Astrocyte of the cerebellum (primary cell): Measurements from ENCODE around the gene CERS3.

ENCODE experiments used
- DNase-seq: peaks from one replicate; pipeline ENCODE4 v3.0.0-alpha.2; 2011; ENCODE audit warnings: low read depth
- H3K4me3 ChIP-seq: 2 replicates; pipeline ENCODE4 v1.5.1; 2011; ENCODE audit warnings: mild to moderate bottlenecking, low read depth, low read length, moderate library complexity
- in situ Hi-C: cut with HindIII; loops from 2 replicates; pipeline ENCODE4 v1.10.0; 2017; ENCODE audit warnings: low sequenced_read_pairs
- TF ChIP-seq, protein P1 (sequence below): IDR thresholded peaks from 2 replicates; pipeline ENCODE4 v1.5.1; 2012; ENCODE audit warnings: low read length, low read depth, moderate library complexity, mild to moderate bottlenecking; ENCODE audit errors: missing control alignments

The CERS3 gene

DNA sequence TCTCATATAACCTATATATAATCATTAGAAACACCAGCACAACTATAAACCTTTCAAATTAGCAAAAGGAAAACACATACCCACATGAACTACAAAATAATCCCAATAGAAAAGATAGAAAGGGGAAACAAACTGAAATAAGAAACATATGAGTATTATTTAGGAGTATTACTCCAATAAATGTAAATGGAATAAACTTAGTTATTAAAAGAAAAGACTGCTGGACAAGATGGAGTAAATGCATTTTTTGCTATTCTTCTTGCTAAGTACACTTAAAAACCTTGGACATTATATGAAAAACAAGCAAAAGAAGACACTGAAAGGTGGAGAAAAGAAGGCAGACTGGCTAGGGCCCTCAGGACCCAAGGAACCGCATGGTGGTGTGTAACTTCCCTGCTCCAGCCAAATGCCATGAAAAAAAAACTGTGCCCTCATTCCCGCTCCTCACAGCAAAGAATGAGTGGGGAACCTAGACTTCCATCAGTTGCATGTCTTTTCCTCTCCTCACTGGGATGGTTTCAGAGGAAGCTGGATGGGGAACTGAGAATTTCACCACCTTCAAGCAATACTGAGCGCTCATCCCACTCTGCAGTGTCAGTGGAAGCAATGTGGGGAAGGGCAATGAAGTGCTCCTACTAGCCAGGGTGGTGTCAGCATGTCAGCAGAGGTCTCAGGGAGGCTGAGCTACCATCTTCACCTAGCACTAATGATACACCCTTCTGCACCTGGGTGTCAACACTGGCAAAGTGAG lies 143.3 kb downstream of the CERS3 start:
- TF ChIP-seq, protein P1, sequence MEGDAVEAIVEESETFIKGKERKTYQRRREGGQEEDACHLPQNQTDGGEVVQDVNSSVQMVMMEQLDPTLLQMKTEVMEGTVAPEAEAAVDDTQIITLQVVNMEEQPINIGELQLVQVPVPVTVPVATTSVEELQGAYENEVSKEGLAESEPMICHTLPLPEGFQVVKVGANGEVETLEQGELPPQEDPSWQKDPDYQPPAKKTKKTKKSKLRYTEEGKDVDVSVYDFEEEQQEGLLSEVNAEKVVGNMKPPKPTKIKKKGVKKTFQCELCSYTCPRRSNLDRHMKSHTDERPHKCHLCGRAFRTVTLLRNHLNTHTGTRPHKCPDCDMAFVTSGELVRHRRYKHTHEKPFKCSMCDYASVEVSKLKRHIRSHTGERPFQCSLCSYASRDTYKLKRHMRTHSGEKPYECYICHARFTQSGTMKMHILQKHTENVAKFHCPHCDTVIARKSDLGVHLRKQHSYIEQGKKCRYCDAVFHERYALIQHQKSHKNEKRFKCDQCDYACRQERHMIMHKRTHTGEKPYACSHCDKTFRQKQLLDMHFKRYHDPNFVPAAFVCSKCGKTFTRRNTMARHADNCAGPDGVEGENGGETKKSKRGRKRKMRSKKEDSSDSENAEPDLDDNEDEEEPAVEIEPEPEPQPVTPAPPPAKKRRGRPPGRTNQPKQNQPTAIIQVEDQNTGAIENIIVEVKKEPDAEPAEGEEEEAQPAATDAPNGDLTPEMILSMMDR, result no peak
- no peak overlapping the region for H3K4me3 ChIP-seq
- DNase-seq, result no peak
- in situ Hi-C loops, result no loop called here

DNA sequence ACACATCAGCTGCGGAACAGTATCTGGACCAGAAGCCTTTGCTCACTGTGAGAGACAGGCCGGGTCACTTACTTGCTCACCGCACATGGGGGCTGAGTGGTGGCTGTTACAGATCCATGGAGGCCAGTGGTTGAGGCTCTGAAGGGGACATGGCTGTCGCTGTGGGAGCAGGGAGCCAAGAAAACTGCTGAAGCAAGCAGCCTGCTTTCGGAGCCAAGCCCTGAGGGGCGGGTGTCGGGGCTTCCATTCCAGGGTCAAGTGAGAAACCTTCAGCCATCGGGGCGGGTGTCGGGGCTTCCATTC lies 144.7 kb downstream of the CERS3 start:
- in situ Hi-C loops, result no loop called here
- DNase-seq, result no peak
- H3K4me3 ChIP-seq, result no peak overlapping the region
- TF ChIP-seq, protein P1, result no peak

DNA sequence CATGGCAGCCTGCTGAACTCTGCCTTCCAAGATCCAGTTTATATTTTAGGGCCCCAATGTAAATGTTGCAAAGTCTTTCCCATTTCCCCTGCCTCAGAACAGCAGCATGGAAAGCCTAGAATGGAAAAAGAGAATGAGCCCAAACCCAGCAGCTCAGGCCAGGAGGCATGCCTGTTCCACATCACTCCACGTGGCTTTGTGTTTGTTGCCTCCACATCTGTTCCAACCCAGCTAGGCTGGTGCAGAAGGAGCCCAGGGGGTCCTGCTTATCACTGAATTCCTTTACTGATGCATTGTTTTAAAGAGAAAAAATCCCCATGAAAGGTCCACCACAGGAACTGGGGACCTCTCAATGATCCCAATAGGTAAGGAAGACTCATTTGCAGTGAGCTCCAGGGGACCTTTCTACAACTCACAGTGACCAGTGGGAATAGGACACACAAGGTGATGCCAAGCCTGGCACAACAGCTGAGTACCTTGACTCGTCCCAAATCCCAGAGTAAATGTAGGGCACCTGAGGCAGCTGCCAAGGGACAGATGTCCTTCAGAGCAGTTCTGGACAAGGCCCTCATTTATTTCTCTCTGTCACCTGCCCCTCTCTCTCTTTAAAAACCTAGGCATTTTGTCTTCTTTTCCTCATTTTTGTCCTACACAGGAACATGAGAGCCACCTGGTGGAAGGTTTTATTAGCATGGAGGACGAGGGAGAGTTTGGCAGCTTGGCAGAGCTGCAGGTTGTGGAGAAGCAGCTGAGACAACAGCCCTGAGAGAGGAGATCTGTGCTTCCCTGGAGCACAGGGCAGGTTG lies 145.2 kb downstream of the CERS3 start:
- in situ Hi-C loops, result no loop called here
- H3K4me3 ChIP-seq, result no peak overlapping the region
- DNase-seq, result no peak
- TF ChIP-seq, protein P1, result peak; percentile 22

DNA sequence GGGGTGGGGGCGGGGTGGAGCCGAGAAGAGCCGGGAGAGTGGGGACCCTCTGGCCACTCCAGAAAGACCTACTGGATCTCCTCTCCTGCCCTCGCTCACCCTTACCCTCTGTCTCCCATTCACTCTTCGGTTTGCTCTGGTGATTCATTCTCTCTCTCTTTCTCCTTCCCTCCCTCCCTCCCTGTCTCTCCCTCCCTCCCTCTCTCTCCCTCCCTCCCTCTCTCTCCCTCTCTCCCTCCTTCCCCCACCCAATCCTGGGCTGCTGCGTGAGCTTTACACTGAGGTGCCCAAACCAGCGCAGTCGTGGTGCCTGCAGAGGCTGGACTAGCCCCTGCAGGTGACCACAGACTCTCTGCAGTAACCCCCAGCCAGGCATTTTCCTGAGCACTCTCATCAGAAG lies 154.8 kb downstream of the CERS3 start:
- DNase-seq, result no peak
- in situ Hi-C loops, result no loop called here
- TF ChIP-seq, protein P1, result no peak
- no peak overlapping the region for H3K4me3 ChIP-seq

DNA sequence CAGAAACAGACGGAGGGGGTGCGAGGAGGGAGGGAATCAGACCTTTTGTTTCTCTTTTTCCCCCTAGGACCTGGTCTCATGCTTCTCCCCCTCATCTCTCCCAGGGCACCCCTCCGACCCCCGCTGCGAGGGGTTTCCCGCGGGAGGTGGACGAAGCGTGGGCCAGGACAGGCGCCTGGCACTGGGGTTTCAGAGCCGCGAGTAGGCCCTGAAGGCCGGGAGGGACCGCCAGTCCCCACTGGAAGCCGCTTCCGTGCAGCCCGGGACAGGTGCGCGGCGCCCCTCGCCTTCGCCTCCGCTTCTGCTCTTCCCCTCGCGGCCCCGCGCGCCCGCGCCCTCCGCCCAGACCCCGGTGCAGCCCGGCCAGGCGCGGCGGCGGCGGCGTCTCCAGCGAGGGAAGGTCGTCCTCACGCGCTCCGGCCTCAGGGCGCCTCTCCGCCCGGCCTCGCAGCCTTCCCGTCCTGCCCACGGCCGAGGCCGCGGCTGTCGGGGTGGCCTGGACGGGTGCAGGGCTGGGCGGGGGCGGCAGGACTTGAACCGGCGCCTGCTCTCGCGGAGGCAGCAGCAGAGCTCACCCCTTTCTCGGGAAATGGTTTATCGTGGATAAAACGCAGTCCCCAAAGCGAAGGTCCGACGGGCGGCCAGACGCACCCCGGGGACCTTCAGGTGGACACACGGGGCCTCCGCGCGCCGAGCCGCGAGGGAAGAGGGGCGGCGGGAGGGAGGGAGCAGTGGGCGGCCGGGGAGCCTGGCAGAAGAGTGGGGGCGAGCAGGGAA lies 155.4 kb downstream of the CERS3 start:
- no peak overlapping the region for H3K4me3 ChIP-seq
- TF ChIP-seq, protein P1, result no peak
- in situ Hi-C loops, result no loop called here
- DNase-seq, result no peak

DNA sequence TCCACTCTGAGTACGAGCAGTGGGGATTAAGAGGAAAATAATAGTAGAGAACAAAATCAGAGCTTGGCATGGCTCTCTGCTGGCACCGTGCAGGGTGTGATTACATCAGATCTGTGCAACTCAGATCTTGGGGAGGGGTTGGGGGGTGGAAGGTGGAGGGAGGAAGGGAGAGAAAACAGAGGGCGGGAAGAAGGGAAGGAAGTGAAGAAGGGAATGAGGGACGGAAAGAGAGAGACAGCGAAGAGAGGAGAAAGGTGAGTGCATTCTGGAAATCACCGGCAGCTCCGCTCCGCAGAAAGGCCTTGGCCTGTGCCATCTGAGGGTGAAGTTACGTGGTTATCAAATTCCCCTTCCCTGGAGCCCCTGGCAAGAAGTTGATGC lies 156.0 kb downstream of the CERS3 start:
- TF ChIP-seq, protein P1, result no peak
- in situ Hi-C loops, result no loop called here
- DNase-seq, result no peak
- no peak overlapping the region for H3K4me3 ChIP-seq
